ENCODE data around the gene NIPA2. TPM values are rescaled to one million over a fixed set of nuclear protein-coding genes. Genes with fewer than 3 reads are reported as not detected.

Gene NIPA2
- total RNA-seq, 2 experiments from 2014 or later: 96.1 to 112 TPM

- no TSS peak for BruUV-seq (replicated peaks)
- no peaks in the 10 kb centered on the region for H4K20me1 ChIP-seq (ENCODE audit: insufficient read depth, low read length)
- no peak overlapping the region for H3K27ac ChIP-seq (ENCODE audit: low read depth, low read length, poor library complexity, severe bottlenecking)
- H3K4me1 ChIP-seq (ENCODE audit: insufficient read depth, low read length, poor library complexity, severe bottlenecking): no peaks in the 10 kb centered on the region
- DNase-seq (ENCODE audit: low spot score): no peak
- ChIA-PET POLR2A (no interaction called here), CTCF (ENCODE audit: unreplicated experiment) (no interaction called here)
- H2AFZ ChIP-seq (ENCODE audit: low read length): no peak overlapping the region
- no peak overlapping the region for H3K4me2 ChIP-seq (ENCODE audit: low read length)
- no peaks in the 10 kb centered on the region; the same call in 1 of the 2 replicates for H3K9me3 ChIP-seq (ENCODE audit: low read length)
- H3K79me2 ChIP-seq (ENCODE audit: insufficient read depth, low read depth, low read length): peaks cover 30% of the 10 kb centered on the region; the same call in 1 of the 2 replicates
- intact Hi-C loops (cut with micrococcal nuclease; ENCODE audit: unreplicated experiment): loop anchor here (10.0 kb wide), 1 partner anchor 144 kb away; no protein-coding TSS in a partner anchor
- TF ChIP-seq EZH2phosphoT487 (IDR thresholded peaks at IDR 0.05; ENCODE audit: borderline replicate concordance, low read depth, low read length) (no peak), CTCF (conservative IDR thresholded peaks at IDR 0.05; ENCODE audit: low read length) (no peak)
- no peaks in the 10 kb centered on the region for H3K9me2 ChIP-seq (ENCODE audit: insufficient read depth, low read length)
- peaks cover 99% of the 10 kb centered on the region for H3K36me3 ChIP-seq (ENCODE audit: insufficient read depth, low read length)
- no peak overlapping the region for H3K4me3 ChIP-seq (ENCODE audit: low read depth, low read length, poor library complexity, severe bottlenecking)
Measured at GRCh38 chr15:22861161-22861560, 22.7 kb downstream of the NIPA2 start.

GRCh38 chr15:22863356-22863755 is 24.9 kb downstream of the NIPA2 start:
- ChIA-PET CTCF (ENCODE audit: unreplicated experiment) (no interaction called here), POLR2A (no interaction called here)
- TF ChIP-seq EZH2phosphoT487 (IDR thresholded peaks at IDR 0.05; ENCODE audit: borderline replicate concordance, low read depth, low read length): no peak
- no peak for TF ChIP-seq CTCF (conservative IDR thresholded peaks at IDR 0.05; ENCODE audit: low read length)
- intact Hi-C loops (cut with micrococcal nuclease; ENCODE audit: unreplicated experiment): loop anchor here (10.0 kb wide), 1 partner anchor 141 kb away; no protein-coding TSS in a partner anchor
- no peak overlapping the region for H3K4me2 ChIP-seq (ENCODE audit: low read length)
- DNase-seq (ENCODE audit: low spot score): no peak
- H3K9me2 ChIP-seq (ENCODE audit: insufficient read depth, low read length): no peaks in the 10 kb centered on the region
- H3K36me3 ChIP-seq (ENCODE audit: insufficient read depth, low read length): peaks cover 99% of the 10 kb centered on the region
- H3K9me3 ChIP-seq (ENCODE audit: low read length): no peaks in the 10 kb centered on the region; the same call in 1 of the 2 replicates
- H3K4me1 ChIP-seq (ENCODE audit: insufficient read depth, low read length, poor library complexity, severe bottlenecking): no peaks in the 10 kb centered on the region
- no TSS peak for BruUV-seq (replicated peaks)
- no peak overlapping the region for H2AFZ ChIP-seq (ENCODE audit: low read length)
- H3K79me2 ChIP-seq (ENCODE audit: insufficient read depth, low read depth, low read length): peaks cover 26% of the 10 kb centered on the region; the same call in 1 of the 2 replicates
- H3K27ac ChIP-seq (ENCODE audit: low read depth, low read length, poor library complexity, severe bottlenecking): no peak overlapping the region
- no peaks in the 10 kb centered on the region for H4K20me1 ChIP-seq (ENCODE audit: insufficient read depth, low read length)
- H3K4me3 ChIP-seq (ENCODE audit: low read depth, low read length, poor library complexity, severe bottlenecking): no peak overlapping the region

- no peak overlapping the region for H2AFZ ChIP-seq (ENCODE audit: low read length)
- H3K4me3 ChIP-seq (ENCODE audit: low read depth, low read length, poor library complexity, severe bottlenecking): no peak overlapping the region
- ChIA-PET CTCF (ENCODE audit: unreplicated experiment) (no interaction called here), POLR2A (interaction anchor here (1.7 kb wide), 1 partner anchor 9 kb away, joined by 4 read pairs; no protein-coding TSS in a partner anchor)
- H4K20me1 ChIP-seq (ENCODE audit: insufficient read depth, low read length): no peaks in the 10 kb centered on the region
- no peaks in the 10 kb centered on the region for H3K9me2 ChIP-seq (ENCODE audit: insufficient read depth, low read length)
- H3K9me3 ChIP-seq (ENCODE audit: low read length): no peaks in the 10 kb centered on the region
- no peak overlapping the region for H3K4me2 ChIP-seq (ENCODE audit: low read length)
- peaks cover 22% of the 10 kb centered on the region; the same call in 1 of the 2 replicates for H3K79me2 ChIP-seq (ENCODE audit: insufficient read depth, low read depth, low read length)
- no peaks in the 10 kb centered on the region for H3K4me1 ChIP-seq (ENCODE audit: insufficient read depth, low read length, poor library complexity, severe bottlenecking)
- no peak for DNase-seq (ENCODE audit: low spot score)
- no TSS peak for BruUV-seq (replicated peaks)
- TF ChIP-seq CTCF (conservative IDR thresholded peaks at IDR 0.05; ENCODE audit: low read length) (no peak), EZH2phosphoT487 (IDR thresholded peaks at IDR 0.05; ENCODE audit: borderline replicate concordance, low read depth, low read length) (no peak)
- intact Hi-C loops (cut with micrococcal nuclease; ENCODE audit: unreplicated experiment): loop anchor here (10.0 kb wide), 1 partner anchor 139 kb away; no protein-coding TSS in a partner anchor
- no peak overlapping the region for H3K27ac ChIP-seq (ENCODE audit: low read depth, low read length, poor library complexity, severe bottlenecking)
- H3K36me3 ChIP-seq (ENCODE audit: insufficient read depth, low read length): peaks cover 96% of the 10 kb centered on the region
Measured at GRCh38 chr15:22866079-22866478, 27.6 kb downstream of the NIPA2 start.

All from OCI-LY7 (cell line).